Activated naive CD8-positive, alpha-beta T cell treated with anti-CD3 and anti-CD28 coated beads, Interleukin-2, amount 50 U/mL, for 24 hours (primary cell): Measurements from ENCODE around the gene C22orf31.

Source experiments
- ATAC-seq: fragments of 150-1000 bp; cut with Tn5 transposase; one replicate; pipeline ENCODE4 v1.10.0; 2021
- DNase-seq: peaks from one replicate; pipeline ENCODE4 v3.0.0; 2021
- H3K27ac Mint-ChIP-seq: one replicate; pipeline ENCODE4 v1.8.0; 2021; ENCODE audit warnings: mild to moderate bottlenecking, mixed read lengths
- H3K27me3 Mint-ChIP-seq: one replicate; pipeline ENCODE4 v1.8.0; 2021; ENCODE audit warnings: mixed read lengths
- H3K36me3 Mint-ChIP-seq: one replicate; pipeline ENCODE4 v1.8.0; 2021; ENCODE audit warnings: low read depth, mixed read lengths
- H3K4me1 Mint-ChIP-seq: one replicate; pipeline ENCODE4 v1.8.0; 2021; ENCODE audit warnings: mixed read lengths
- H3K4me3 Mint-ChIP-seq: one replicate; pipeline ENCODE4 v1.8.0; 2021; ENCODE audit warnings: mild to moderate bottlenecking, moderate library complexity, mixed read lengths
- H3K9me3 Mint-ChIP-seq: one replicate; pipeline ENCODE4 v1.8.0; 2021; ENCODE audit warnings: mixed read lengths

C22orf31 gene

GRCh38 chr22:29031227-29032011, 30.2 kb downstream of the C22orf31 start:
- peak; percentile 66 for ATAC-seq
- Mint-ChIP-seq H3K4me3 (peak overlapping the region; percentile 33), H3K36me3 (no peaks in the 10 kb centered on the region), H3K9me3 (no peaks in the 10 kb centered on the region), H3K27me3 (peaks cover 50% of the 10 kb centered on the region), H3K27ac (no peak overlapping the region), H3K4me1 (peaks cover 14% of the 10 kb centered on the region)
- peak; percentile 11 for DNase-seq

GRCh38 chr22:29030618-29031226, 30.9 kb downstream of the C22orf31 start:
- Mint-ChIP-seq H3K27me3 (peaks cover 50% of the 10 kb centered on the region), H3K9me3 (no peaks in the 10 kb centered on the region), H3K4me1 (peaks cover 14% of the 10 kb centered on the region), H3K36me3 (no peaks in the 10 kb centered on the region), H3K27ac (no peak overlapping the region), H3K4me3 (peak overlapping the region; percentile 42)
- peak; percentile 17 for ATAC-seq
- DNase-seq, result peak; percentile 37

- Mint-ChIP-seq H3K4me1 (peaks cover 14% of the 10 kb centered on the region), H3K36me3 (no peaks in the 10 kb centered on the region), H3K4me3 (peak overlapping the region; percentile 42), H3K27me3 (peaks cover 54% of the 10 kb centered on the region), H3K9me3 (no peaks in the 10 kb centered on the region), H3K27ac (no peak overlapping the region)
- ATAC-seq, result no peak
- DNase-seq, result peak; percentile 11
Measured at GRCh38 chr22:29030016-29030617, 31.5 kb downstream of the C22orf31 start.

- no peak for ATAC-seq
- DNase-seq, result no peak
- H3K4me3 Mint-ChIP-seq, result no peak overlapping the region
- H3K9me3 Mint-ChIP-seq, result no peaks in the 10 kb centered on the region
- no peaks in the 10 kb centered on the region for H3K36me3 Mint-ChIP-seq
- no peak overlapping the region for H3K27ac Mint-ChIP-seq
- H3K4me1 Mint-ChIP-seq, result peaks cover 14% of the 10 kb centered on the region
- peaks cover 52% of the 10 kb centered on the region for H3K27me3 Mint-ChIP-seq
Measured at GRCh38 chr22:29029202-29030000, 32.2 kb downstream of the C22orf31 start.

GRCh38 chr22:29028468-29028867, 33.2 kb downstream of the C22orf31 start:
- no peak for ATAC-seq
- no peak overlapping the region for H3K4me3 Mint-ChIP-seq
- H3K27me3 Mint-ChIP-seq, result peaks cover 51% of the 10 kb centered on the region
- no peak overlapping the region for H3K27ac Mint-ChIP-seq
- DNase-seq, result no peak
- H3K4me1 Mint-ChIP-seq, result peaks cover 14% of the 10 kb centered on the region
- no peaks in the 10 kb centered on the region for H3K9me3 Mint-ChIP-seq
- no peaks in the 10 kb centered on the region for H3K36me3 Mint-ChIP-seq

GRCh38 chr22:29026579-29026978, 35.1 kb downstream of the C22orf31 start:
- Mint-ChIP-seq H3K4me1 (peaks cover 13% of the 10 kb centered on the region), H3K4me3 (no peak overlapping the region), H3K36me3 (no peaks in the 10 kb centered on the region), H3K27me3 (peaks cover 39% of the 10 kb centered on the region), H3K27ac (no peak overlapping the region), H3K9me3 (no peaks in the 10 kb centered on the region)
- ATAC-seq (no peak), DNase-seq (no peak)

GRCh38 chr22:29023172-29023796, 38.3 kb downstream of the C22orf31 start:
- Mint-ChIP-seq H3K4me1 (no peaks in the 10 kb centered on the region), H3K9me3 (peaks cover 5% of the 10 kb centered on the region), H3K4me3 (no peak overlapping the region), H3K36me3 (no peaks in the 10 kb centered on the region), H3K27me3 (peaks cover 18% of the 10 kb centered on the region), H3K27ac (no peak overlapping the region)
- ATAC-seq (no peak), DNase-seq (no peak)

GRCh38 chr22:29022101-29022817, 39.4 kb downstream of the C22orf31 start:
- Mint-ChIP-seq H3K4me1 (peaks cover 1% of the 10 kb centered on the region), H3K9me3 (peaks cover 7% of the 10 kb centered on the region), H3K4me3 (no peak overlapping the region), H3K36me3 (peaks cover 2% of the 10 kb centered on the region), H3K27ac (no peak overlapping the region), H3K27me3 (peaks cover 23% of the 10 kb centered on the region)
- ATAC-seq (no peak), DNase-seq (no peak)

GRCh38 chr22:29018293-29019189, 43.1 kb downstream of the C22orf31 start:
- no peak for ATAC-seq
- H3K36me3 Mint-ChIP-seq, result peaks cover 2% of the 10 kb centered on the region
- H3K27ac Mint-ChIP-seq, result no peak overlapping the region
- peaks cover 13% of the 10 kb centered on the region for H3K4me1 Mint-ChIP-seq
- H3K27me3 Mint-ChIP-seq, result peaks cover 12% of the 10 kb centered on the region
- H3K4me3 Mint-ChIP-seq, result no peak overlapping the region
- H3K9me3 Mint-ChIP-seq, result peaks cover 7% of the 10 kb centered on the region
- no peak for DNase-seq

- H3K9me3 Mint-ChIP-seq, result peaks cover 7% of the 10 kb centered on the region
- H3K4me3 Mint-ChIP-seq, result no peak overlapping the region
- peaks cover 12% of the 10 kb centered on the region for H3K27me3 Mint-ChIP-seq
- H3K36me3 Mint-ChIP-seq, result peaks cover 2% of the 10 kb centered on the region
- H3K4me1 Mint-ChIP-seq, result peaks cover 13% of the 10 kb centered on the region
- DNase-seq, result peak; percentile 4
- no peak overlapping the region for H3K27ac Mint-ChIP-seq
- peak; percentile 40 for ATAC-seq
Measured at GRCh38 chr22:29016067-29016938, 45.3 kb downstream of the C22orf31 start.

GRCh38 chr22:29014773-29015172, 46.9 kb downstream of the C22orf31 start:
- Mint-ChIP-seq H3K36me3 (peaks cover 2% of the 10 kb centered on the region), H3K27ac (no peak overlapping the region), H3K9me3 (peaks cover 7% of the 10 kb centered on the region), H3K4me1 (peaks cover 13% of the 10 kb centered on the region), H3K4me3 (no peak overlapping the region), H3K27me3 (peaks cover 18% of the 10 kb centered on the region)
- ATAC-seq (no peak), DNase-seq (no peak)

GRCh38 chr22:29014293-29014692, 47.3 kb downstream of the C22orf31 start:
- H3K4me3 Mint-ChIP-seq, result no peak overlapping the region
- H3K27ac Mint-ChIP-seq, result no peak overlapping the region
- no peak for ATAC-seq
- no peak for DNase-seq
- peaks cover 7% of the 10 kb centered on the region for H3K9me3 Mint-ChIP-seq
- H3K27me3 Mint-ChIP-seq, result peaks cover 18% of the 10 kb centered on the region
- peaks cover 2% of the 10 kb centered on the region for H3K36me3 Mint-ChIP-seq
- H3K4me1 Mint-ChIP-seq, result peaks cover 13% of the 10 kb centered on the region
